CD4-positive, alpha-beta T cell (primary cell): ENCODE data around the gene KCNQ1. TPM values are rescaled to one million over a fixed set of nuclear protein-coding genes. Genes with fewer than 3 reads are reported as not detected.
A peak's percentile ranks its signal among the peaks of the same experiment; 100 is the strongest.

Source experiments
- ATAC-seq: fragments of 200-7000 bp; cut with Tn5 transposase; one replicate; pipeline ENCODE4 v1.10.0; 2022; ENCODE audit warnings: mild to moderate bottlenecking; ENCODE audit not compliant: poor library complexity
- CTCF ChIA-PET: fragments of 350-600 bp; sonication (Branson Sonifier 250); formaldehyde crosslinking; loops from one replicate; lab custom pipeline; 2021; ENCODE audit warnings: antibody characterized with exemption, inconsistent platforms; lab: Charles Lee
- POLR2A ChIA-PET: fragments of 350-600 bp; sonication (Branson Sonifier 250); formaldehyde crosslinking; loops from one replicate; lab custom pipeline; 2021; ENCODE audit warnings: antibody characterized with exemption, inconsistent platforms; lab: Charles Lee
- DNase-seq, 14 experiments: peaks; one replicate each; pipeline ENCODE4 v3.0.0-alpha.2; 2013 to 2020; ENCODE audit warnings: mixed read lengths in 2 of 14
- H3K27ac ChIP-seq, 2 donors: one replicate each; pipeline versions ENCODE4 v1.5.1 to v1.7.0; 2013; ENCODE audit warnings: low read length in 2 of 2, low read depth in 1 of 2, mild to moderate bottlenecking in 1 of 2
- H3K27me3 ChIP-seq, 2 experiments: 1 replicate in 1 of 2; 2 replicates in 1 of 2; pipeline versions ENCODE4 v1.6.1 to v1.7.0; 2013; ENCODE audit warnings: low read length in 2 of 2, control low read depth in 1 of 2, mild to moderate bottlenecking in 1 of 2, moderate library complexity in 1 of 2; ENCODE audit not compliant: insufficient read depth in 2 of 2, control insufficient read depth in 1 of 2
- H3K36me3 ChIP-seq: one replicate; pipeline ENCODE4 v1.6.1; 2013; ENCODE audit warnings: low read length, control low read depth; ENCODE audit not compliant: insufficient read depth
- H3K4me1 ChIP-seq: one replicate; pipeline ENCODE4 v1.6.1; 2013; ENCODE audit warnings: low read length, control low read depth; ENCODE audit not compliant: insufficient read depth
- H3K4me3 ChIP-seq: one replicate; pipeline ENCODE4 v1.5.1; 2013; ENCODE audit warnings: mild to moderate bottlenecking, low read length, moderate library complexity
- H3K9me3 ChIP-seq, 2 experiments: 1 replicate in 1 of 2; 2 replicates in 1 of 2; pipeline versions ENCODE4 v1.6.1 to v1.7.0; 2013; ENCODE audit warnings: low read length in 2 of 2, mild to moderate bottlenecking in 2 of 2, control low read depth in 1 of 2, moderate library complexity in 1 of 2; ENCODE audit not compliant: control insufficient read depth in 1 of 2, insufficient read depth in 1 of 2
- H3K27ac Mint-ChIP-seq: one replicate; pipeline ENCODE4 v1.8.0; 2020; ENCODE audit warnings: mixed read lengths
- H3K27me3 Mint-ChIP-seq: one replicate; pipeline ENCODE4 v1.8.0; 2021; ENCODE audit warnings: mixed read lengths
- H3K36me3 Mint-ChIP-seq: one replicate; pipeline ENCODE4 v1.8.0; 2021; ENCODE audit warnings: low read depth, mixed read lengths
- H3K4me1 Mint-ChIP-seq: one replicate; pipeline ENCODE4 v1.8.0; 2021; ENCODE audit warnings: low read depth, mixed read lengths
- H3K4me3 Mint-ChIP-seq: one replicate; pipeline ENCODE4 v1.8.0; 2020; ENCODE audit warnings: mild to moderate bottlenecking, mixed read lengths
- H3K9me3 Mint-ChIP-seq: one replicate; pipeline ENCODE4 v1.8.0; 2020; ENCODE audit warnings: mixed read lengths
- CTCF ChIP-seq: fragments of 200-600 bp; IDR thresholded peaks from one replicate; pipeline ENCODE4 v1.8.0; 2022; ENCODE audit warnings: antibody characterized with exemption, mild to moderate bottlenecking
- intact Hi-C, 2 experiments: fragments of 100-400 bp; cut with DNase I in 1 of 2; cut with micrococcal nuclease in 1 of 2; formaldehyde crosslinking; loops; one replicate each; pipeline versions ENCODE4 v1.15.1 to v1.9.0; 2023 to 2025; cut with DNase I, micrococcal nuclease
- total RNA-seq, 174 experiments: library from RNA in 2 of 174; stranded (reverse) in 2 of 174; gene quantifications; one replicate each; pipeline ENCODE4 v1.2.3 and lab custom pipeline; 2021 to 2026

KCNQ1 gene
- total RNA-seq, 2 experiments from 2014 or later: 31.3 to 33.1 TPM

- ATAC-seq (no peak), DNase-seq (no peak)
- CTCF ChIA-PET: interaction anchor here (4.3 kb wide), 1 partner anchor 107 kb away, joined by 46 read pairs; no protein-coding TSS in a partner anchor
- POLR2A ChIA-PET: interaction anchor here (1.0 kb wide), 1 partner anchor 460 kb away, joined by 3 read pairs; no protein-coding TSS in a partner anchor
- intact Hi-C loops: no loop called here
- TF ChIP-seq CTCF: no peak
- Mint-ChIP-seq H3K36me3 (no peaks in the 10 kb centered on the region), H3K4me1 (no peaks in the 10 kb centered on the region), H3K4me3 (no peak overlapping the region), H3K9me3 (no peaks in the 10 kb centered on the region), H3K27ac (no peak overlapping the region), H3K27me3 (no peaks in the 10 kb centered on the region)
- Histone ChIP-seq H3K4me1 (peaks cover 8% of the 10 kb centered on the region), H3K27me3 (no peaks in the 10 kb centered on the region), H3K4me3 (no peak overlapping the region), H3K9me3 (peaks cover 0 to 4% of the 10 kb centered on the region in 2 experiments), H3K36me3 (no peaks in the 10 kb centered on the region), H3K27ac (no peak overlapping the region)
Measured at GRCh38 chr11:2425506-2425905, 19.3 kb upstream of the KCNQ1 start.

- no peaks in the 10 kb centered on the region for H3K27me3 ChIP-seq
- no peak overlapping the region for H3K27ac ChIP-seq
- Mint-ChIP-seq H3K36me3 (no peaks in the 10 kb centered on the region), H3K9me3 (no peaks in the 10 kb centered on the region), H3K27ac (no peak overlapping the region), H3K27me3 (no peaks in the 10 kb centered on the region), H3K4me1 (no peaks in the 10 kb centered on the region), H3K4me3 (no peak overlapping the region)
- TF ChIP-seq CTCF: no peak
- peaks cover 3% of the 10 kb centered on the region for H3K4me1 ChIP-seq
- POLR2A ChIA-PET: no interaction called here
- intact Hi-C loops: no loop called here
- ATAC-seq (no peak), DNase-seq (peak in 1 of 14 experiments; percentile 31)
- CTCF ChIA-PET: interaction anchor here (4.3 kb wide), 1 partner anchor 106 kb away, joined by 46 read pairs; no protein-coding TSS in a partner anchor
- peaks cover 0 to 4% of the 10 kb centered on the region in 2 experiments for H3K9me3 ChIP-seq
- no peak overlapping the region for H3K4me3 ChIP-seq
- no peaks in the 10 kb centered on the region for H3K36me3 ChIP-seq
Measured at GRCh38 chr11:2426221-2426620, 18.6 kb upstream of the KCNQ1 start.

GRCh38 chr11:2426826-2427521 lies 17.8 kb upstream of the KCNQ1 start:
- ATAC-seq: no peak
- CTCF ChIA-PET: interaction anchor here (4.3 kb wide), 1 partner anchor 105 kb away, joined by 46 read pairs; no protein-coding TSS in a partner anchor
- H3K36me3 ChIP-seq: no peaks in the 10 kb centered on the region
- H3K27me3 ChIP-seq: no peaks in the 10 kb centered on the region
- peaks cover 3% of the 10 kb centered on the region for H3K4me1 ChIP-seq
- no peak for TF ChIP-seq CTCF
- DNase-seq: peak in 1 of 14 experiments; percentile 38
- H3K4me3 ChIP-seq: no peak overlapping the region
- no peak overlapping the region for H3K27ac ChIP-seq
- Mint-ChIP-seq H3K27ac (no peak overlapping the region), H3K4me1 (no peaks in the 10 kb centered on the region), H3K27me3 (no peaks in the 10 kb centered on the region), H3K36me3 (no peaks in the 10 kb centered on the region), H3K4me3 (no peak overlapping the region), H3K9me3 (no peaks in the 10 kb centered on the region)
- intact Hi-C loops: no loop called here
- H3K9me3 ChIP-seq: peaks cover 0 to 4% of the 10 kb centered on the region in 2 experiments
- POLR2A ChIA-PET: interaction anchor here (1.7 kb wide), 1 partner anchor 461 kb away, joined by 5 read pairs; no protein-coding TSS in a partner anchor
